CMK (cell line): ENCODE data around the gene DNER.
"Not testable (repeated sequence)": the region's sequence is repeated elsewhere in the genome, so short reads cannot be mapped to it uniquely, and the experiment has no call there.

ENCODE experiments used
- DNase-seq: peaks from one replicate; pipeline ENCODE4 v3.0.0-alpha.2; 2010; ENCODE audit warnings: low read depth

DNER gene

DNA sequence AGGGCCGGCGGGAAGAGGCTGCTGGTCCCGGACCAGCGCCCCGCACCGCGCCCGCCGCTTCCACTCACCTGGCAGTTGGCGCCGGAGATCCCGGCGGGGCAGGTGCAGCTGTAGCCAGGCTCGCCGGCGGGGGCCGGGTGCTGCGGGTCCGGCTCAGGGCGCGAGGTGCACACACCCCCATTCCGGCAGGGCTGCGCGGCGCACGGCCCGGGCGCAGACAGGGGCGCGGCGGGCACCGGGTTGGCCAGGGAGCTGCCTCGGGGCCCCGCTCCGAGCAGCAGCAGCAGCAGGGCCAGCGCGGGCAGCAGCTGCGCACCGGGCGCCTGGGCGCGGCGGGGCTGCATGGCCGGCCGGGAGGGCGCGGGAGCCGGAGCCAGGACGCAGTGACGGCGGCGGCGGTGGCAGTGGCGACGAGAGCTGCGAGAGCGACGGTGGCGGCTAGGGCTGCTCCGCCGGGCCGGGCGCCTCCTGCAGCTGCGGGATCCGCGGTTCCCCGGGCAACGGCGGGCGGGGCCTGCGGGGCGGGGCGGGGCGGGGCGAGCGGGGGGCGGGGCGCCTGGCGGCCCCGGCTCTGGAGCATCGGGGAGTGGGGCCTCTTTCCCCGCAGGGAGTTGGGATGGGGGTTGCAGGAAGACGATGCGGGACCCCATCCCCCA, at the start of gene DNER:
Gene DNER (minus strand): TSS at position 476 of the 656 bp plus-strand sequence. CDS start 132 bp downstream, at position 344.
- DNase-seq, result no peak

DNA sequence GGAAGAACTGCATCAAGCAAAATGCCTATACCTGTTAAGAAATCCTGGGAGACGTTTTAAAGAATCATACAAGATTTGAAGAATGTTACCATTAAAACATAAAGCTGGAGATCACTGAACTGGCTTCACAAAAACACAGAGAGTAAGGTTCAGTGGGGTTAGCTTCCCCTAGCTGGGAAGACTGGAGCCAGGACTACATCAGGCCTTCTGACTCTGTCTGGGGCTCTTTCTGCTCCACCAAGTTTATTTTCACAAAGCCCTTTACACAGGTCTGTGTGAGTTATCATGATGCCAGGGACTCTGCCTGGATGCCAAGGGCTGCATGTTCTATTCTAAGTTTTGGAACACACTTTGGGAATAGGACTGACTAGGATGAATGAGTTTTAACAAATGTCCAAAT, 47.3 kb upstream of the DNER start:
- no peak for DNase-seq

DNA sequence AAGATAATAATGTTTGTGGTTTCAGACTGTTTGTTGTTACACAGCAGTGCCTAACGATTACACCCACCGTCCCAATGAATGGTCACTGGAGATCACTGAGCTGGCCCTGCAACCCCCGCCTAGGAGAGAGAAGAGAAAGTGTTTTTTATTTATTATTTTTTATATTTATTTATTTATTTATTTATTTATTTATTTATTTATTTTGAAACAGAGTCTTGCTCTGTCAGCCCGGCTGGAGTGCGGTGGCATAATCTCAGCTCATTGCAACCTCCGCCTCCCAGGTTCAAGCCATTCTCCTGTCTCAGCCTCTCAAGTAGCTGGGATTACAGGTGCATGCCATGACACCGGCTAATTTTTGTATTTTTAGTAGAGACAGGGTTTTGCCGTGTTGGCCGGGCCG, 43.1 kb upstream of the DNER start:
- DNase-seq, result not testable (repeated sequence)

GRCh38 chr2:229752970-229753729, 38.8 kb upstream of the DNER start:
- DNase-seq, result no peak

GRCh38 chr2:229749779-229750178, 35.4 kb upstream of the DNER start:
- no peak for DNase-seq

GRCh38 chr2:229748950-229749349, 34.6 kb upstream of the DNER start:
- DNase-seq, result no peak

- not testable (repeated sequence) for DNase-seq
These were observed 28.3 kb upstream of the DNER start for GRCh38 chr2:229742691-229743090.

GRCh38 chr2:229740279-229740678, 25.9 kb upstream of the DNER start:
- peak; percentile 22 for DNase-seq

GRCh38 chr2:229738024-229738625, 23.8 kb upstream of the DNER start:
- no peak for DNase-seq

GRCh38 chr2:229734410-229734809, 20.1 kb upstream of the DNER start:
- DNase-seq, result no peak

GRCh38 chr2:229733611-229734245, 19.4 kb upstream of the DNER start:
- DNase-seq, result no peak

GRCh38 chr2:229732897-229733296, 18.5 kb upstream of the DNER start:
- no peak for DNase-seq

GRCh38 chr2:229731916-229732315, 17.6 kb upstream of the DNER start:
- DNase-seq, result no peak

DNA sequence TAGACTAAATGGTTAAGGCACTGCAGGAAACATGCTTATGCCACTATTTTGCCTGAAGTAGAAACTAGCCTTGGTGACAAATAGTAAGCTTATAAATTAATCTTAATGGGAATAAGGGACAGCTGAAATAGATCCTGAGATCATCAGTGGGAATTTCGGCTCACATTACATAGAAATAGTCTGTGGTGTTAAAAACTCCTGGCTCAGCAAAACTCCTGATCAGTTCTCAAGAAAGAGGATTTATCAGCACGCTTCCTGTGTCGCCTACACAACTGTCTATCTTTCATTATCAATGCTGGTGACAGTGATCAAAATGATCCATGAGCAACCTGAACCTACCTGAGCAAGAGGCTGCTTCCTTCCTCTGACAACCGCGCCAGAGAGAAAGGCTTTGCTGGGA, 17.0 kb upstream of the DNER start:
- DNase-seq, result no peak

DNA sequence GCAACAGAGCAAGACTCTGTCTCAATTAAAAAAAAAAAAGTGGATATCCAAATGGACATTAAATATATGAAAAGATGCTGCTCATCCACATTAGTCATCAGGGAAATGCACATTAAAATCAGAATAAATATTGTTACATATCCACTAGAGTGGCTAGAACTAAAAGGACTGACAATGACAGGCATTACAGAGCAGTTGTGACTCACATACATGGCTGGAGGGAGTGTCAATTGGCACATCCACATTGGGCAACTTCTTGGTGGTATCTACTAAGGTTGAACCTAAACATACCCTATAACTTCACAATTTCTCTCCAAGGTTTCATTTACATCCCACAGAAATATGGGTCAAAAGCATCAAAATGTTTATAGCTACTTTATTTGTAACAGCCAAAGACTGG, 14.0 kb upstream of the DNER start:
- DNase-seq, result no peak

DNA sequence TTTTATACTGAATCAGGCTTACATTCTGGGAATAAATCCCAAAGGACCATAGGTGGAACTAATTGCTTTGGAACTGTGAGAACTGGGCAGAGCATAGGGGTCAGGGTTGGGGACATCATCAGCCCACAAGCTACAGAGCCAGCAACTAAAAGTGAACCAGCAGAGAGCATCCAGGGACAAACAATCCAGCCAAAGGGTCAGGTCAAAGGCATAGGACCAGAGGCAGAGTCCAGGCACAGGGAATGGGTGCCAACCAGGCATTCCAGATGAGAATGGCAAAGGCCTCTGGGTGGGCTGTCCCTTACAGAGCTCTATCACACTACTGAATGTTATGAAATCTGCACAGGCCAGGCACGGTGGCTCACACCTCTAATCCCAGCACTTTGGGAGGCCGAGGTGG, 12.3 kb upstream of the DNER start:
- no peak for DNase-seq

- DNase-seq, result no peak
These were observed 11.6 kb upstream of the DNER start for GRCh38 chr2:229725716-229726574.

- not testable (repeated sequence) for DNase-seq
These were observed 8.8 kb upstream of the DNER start for GRCh38 chr2:229723192-229723591.

- DNase-seq, result no peak
These were observed 5.7 kb upstream of the DNER start for GRCh38 chr2:229719926-229720647.

- no peak for DNase-seq
These were observed 3.7 kb upstream of the DNER start for GRCh38 chr2:229718057-229718456.

DNA sequence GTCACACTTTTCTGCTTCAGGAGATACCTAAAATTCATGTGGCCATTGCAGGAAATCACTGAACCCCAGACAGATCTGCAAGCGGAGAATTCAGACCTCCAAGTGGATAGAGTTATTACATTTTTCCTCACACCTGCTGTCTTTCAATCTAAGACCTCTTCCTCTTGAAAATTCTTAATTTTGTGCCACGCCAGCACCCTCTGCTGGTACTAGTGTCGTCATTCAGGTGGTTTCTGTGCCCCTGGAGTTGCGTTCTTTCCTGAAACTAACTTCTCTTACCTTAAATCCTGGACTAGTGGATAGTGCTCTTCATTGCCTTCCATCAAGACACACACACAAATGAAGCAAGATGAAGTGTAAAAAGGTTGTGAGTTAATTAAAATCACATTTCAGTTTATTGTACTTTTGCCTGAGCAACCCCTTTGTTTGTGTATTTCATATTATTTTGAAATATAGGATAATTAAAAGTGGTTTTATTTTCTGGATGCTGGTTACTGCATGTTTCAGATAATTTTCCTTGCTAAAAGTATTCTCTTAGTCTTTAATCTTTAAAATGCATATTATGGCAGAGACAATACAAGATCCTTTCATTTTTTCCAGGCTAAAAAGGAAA, 1.6 kb upstream of the DNER start:
- DNase-seq, result peak; percentile 8
